NCI-H2107 (cell line): Measurements from ENCODE around the gene ETV5.
"Not testable (repeated sequence)": the region's sequence is repeated elsewhere in the genome, so short reads cannot be mapped to it uniquely, and the experiment has no call there.

ENCODE experiments used
- DNase-seq: peaks from one replicate; lab custom pipeline; 2025; lab: John Stamatoyannopoulos, UW

Gene ETV5

GRCh38 chr3:186021673-186022362 lies 87.1 kb downstream of the ETV5 start:
- DNase-seq = no peak

GRCh38 chr3:186021250-186021649 lies 87.6 kb downstream of the ETV5 start:
- not testable (repeated sequence) for DNase-seq

GRCh38 chr3:186019288-186019687 lies 89.6 kb downstream of the ETV5 start:
- DNase-seq = not testable (repeated sequence)

GRCh38 chr3:186014866-186015265 lies 94.0 kb downstream of the ETV5 start:
- DNase-seq = no peak

DNA sequence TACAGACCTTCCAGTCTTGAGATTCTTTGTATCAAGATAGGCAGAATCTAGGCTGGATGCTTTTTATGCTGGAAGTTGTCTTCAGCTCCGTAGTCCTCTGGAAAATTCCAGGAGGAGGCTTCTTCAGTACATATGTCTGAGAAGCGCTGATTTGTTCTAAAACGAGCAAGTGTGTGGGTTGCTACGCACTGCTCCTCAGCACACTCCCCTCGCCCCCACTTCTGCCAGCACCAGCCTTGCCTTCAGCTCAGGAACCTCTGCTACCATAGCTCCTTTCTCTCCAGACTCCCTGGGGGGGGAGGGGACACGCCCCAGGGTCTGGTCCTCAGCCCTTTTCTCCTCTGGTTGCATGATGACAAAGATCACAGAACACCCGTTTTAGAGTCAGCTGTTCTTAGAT lies 95.6 kb downstream of the ETV5 start:
- DNase-seq = no peak

DNA sequence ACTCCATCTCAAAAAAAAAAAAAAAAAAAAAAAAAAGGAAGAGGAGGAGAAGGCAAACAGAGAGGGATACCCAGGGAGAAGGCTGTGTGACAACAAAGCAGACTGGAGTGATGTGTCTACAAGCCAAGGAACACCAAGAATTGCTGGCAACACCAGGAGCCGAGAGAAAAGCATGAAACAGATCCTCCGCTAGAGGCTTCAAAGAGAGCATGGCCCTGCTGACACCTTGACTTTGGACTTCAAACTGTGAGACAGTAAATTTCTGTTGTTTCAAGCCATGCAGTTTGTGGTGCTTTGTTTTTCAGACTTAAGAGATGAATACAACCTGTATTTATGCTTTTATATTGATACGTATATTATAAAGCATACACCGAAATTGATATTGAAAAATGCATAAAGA lies 96.8 kb downstream of the ETV5 start:
- no peak for DNase-seq

DNA sequence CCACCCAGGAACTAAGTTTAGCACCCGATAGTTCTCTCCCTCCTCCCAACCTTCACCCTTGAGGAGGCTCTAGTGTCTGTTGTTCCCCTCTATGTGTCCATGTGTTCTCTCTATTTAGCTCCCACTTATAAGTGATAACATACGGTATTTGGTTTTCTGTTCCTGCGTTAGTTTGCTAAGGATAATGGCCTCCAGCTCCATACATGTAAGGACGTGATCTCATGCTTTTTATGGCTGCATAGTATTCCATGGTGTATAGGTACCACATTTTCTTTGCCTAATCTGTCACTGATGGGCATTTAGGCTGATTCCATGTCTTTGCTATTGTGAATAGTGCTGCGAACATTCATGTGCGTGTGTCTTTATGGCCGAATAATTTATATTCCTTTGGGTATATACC lies 104.2 kb downstream of the ETV5 start:
- DNase-seq = no peak

DNA sequence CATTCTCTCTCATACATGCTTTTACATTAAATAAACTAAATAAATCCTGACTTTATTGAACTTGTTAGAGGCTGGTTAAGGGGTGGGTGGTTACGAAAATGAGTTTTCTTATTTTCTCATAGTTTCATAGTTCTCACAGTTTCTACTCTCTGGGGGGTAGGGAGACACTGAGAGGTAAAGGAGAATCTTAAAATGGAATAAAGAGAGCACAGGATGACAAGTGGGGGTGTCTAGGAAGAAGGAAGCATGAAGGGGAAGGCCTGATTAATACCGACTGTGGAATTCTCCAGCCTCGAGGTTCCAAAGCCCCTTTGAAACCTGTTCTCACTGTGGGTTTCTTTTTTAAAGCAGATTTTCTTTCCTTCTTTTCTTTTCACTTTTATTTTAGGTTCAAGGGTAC lies 104.7 kb downstream of the ETV5 start:
- no peak for DNase-seq

- DNase-seq = no peak
These were observed 105.3 kb downstream of the ETV5 start for GRCh38 chr3:186003610-186004009.

- DNase-seq = no peak
These were observed 105.9 kb downstream of the ETV5 start for GRCh38 chr3:186002884-186003472.

DNA sequence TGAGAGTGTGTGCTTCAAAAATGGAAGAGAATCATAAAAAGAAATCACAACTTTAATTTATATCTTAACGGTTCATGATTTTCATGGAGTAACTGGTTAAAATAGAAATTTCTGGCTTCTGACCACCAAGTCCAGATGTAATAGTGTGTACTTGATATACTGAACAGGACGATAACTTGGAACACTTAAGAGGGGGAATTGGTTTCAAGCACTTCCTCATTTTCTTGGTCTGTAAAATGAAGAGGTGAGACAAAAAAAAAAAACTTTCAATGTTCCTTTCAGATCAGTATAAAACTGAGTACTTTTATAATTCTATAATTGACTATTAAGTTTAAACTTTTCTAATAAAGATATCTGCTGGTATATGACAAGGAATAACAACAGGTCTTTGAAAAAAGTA lies 107.0 kb downstream of the ETV5 start:
- DNase-seq = no peak

- DNase-seq = no peak
These were observed 109.7 kb downstream of the ETV5 start for GRCh38 chr3:185999221-185999620.

DNA sequence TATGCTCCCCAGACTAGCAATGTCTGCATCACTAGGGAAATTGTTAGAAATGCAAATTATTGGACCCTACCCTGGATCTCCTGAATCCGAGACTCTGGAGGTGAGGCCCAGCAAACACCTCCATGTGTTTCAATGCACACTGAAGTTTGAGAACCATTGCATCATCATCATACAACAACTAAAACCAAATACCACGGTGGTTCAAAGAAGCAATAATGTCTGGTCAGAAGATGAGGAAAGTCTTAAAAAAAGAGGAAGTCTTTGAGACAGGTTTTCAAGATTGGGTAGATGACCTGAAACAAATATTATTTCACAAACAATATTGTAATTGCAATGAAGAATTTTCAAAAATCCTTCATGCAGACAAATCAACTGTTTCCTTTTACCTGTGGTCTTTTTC lies 110.8 kb downstream of the ETV5 start:
- DNase-seq = no peak

GRCh38 chr3:185997130-185997529 lies 111.8 kb downstream of the ETV5 start:
- DNase-seq = no peak
